ENCODE data around the gene ZNF77. TPM values are rescaled to one million over a fixed set of nuclear protein-coding genes. Genes with fewer than 3 reads are reported as not detected.
"Not testable (repeated sequence)": the region's sequence is repeated elsewhere in the genome, so short reads cannot be mapped to it uniquely, and the experiment has no call there.

ZNF77 gene
- total RNA-seq, 1 donor from 2014 or later: 6.4 TPM

DNA sequence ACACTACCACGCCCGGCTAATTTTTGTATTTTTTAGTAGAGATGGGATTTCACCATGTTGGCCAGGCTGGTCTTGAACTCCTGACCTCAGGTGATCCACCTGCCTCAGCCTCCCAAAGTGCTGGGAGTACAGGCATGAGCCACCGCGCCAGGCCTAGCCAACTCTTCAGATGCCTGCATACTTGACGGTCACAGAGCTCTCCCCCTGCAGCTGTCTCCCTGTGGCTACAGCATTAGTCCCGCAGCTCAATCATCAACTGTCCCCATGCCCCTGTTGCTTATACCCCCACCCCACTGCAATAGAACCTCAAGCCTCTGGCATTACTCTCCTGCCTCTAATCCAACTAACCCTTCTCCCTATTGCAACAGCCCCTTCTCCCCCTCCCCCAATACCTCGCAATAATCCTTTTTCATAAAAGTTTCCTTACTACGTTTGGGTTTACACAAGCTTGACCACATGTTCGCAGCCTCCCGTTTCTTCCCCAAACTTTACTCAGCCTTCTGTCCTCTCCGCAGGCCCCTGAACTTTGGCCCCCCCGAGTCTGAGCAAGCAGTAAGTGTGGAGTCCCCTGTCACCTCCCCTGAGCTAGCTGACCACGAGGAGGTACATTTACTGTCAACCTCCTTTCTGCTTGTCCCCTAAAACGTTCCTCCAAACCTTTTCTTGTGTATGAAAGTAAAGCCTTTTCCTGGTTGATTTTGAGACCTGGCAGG, 1.7 kb downstream of the ZNF77 start:
- intact Hi-C loops (cut with DNase I): no loop called here
- no peaks in the 10 kb centered on the region for H3K27me3 ChIP-seq
- H3K27ac ChIP-seq: no peak overlapping the region

DNA sequence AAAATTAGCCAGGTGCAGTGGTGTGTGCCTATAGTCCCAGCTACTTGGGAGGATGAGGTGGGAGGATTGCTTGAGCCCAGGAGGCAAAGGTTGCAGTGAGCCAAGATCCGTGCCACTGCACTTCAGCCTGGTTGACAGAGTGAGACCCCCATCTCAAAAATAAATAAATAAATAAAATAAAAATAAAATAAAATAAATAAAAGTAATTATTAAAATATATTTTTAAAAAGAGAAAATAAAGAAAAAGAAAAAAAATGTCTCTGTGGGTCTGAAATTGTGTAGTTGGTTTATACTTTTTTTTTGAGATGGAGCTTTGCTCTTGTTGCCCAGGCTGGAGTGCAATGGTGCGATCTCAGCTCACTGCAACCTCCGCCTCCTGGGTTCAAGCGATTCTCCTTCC, 8.9 kb downstream of the ZNF77 start:
- H3K4me3 ChIP-seq; H3K27ac ChIP-seq; intact Hi-C loops (cut with DNase I); DNase-seq (ENCODE audit: extremely low spot score in 2 of 2); H3K27me3 ChIP-seq; H3K4me1 ChIP-seq: not testable (repeated sequence)
- Histone ChIP-seq H3K36me3 (peaks cover 0 to 60% of the 10 kb centered on the region in 2 donors), H3K9me3 (peaks cover 18% of the 10 kb centered on the region)

More for the DNA sequence above, 1.7 kb downstream of the ZNF77 start:
- no peaks in the 10 kb centered on the region for H3K9me3 ChIP-seq
- H3K4me1 ChIP-seq: peaks cover 15% of the 10 kb centered on the region
- DNase-seq (ENCODE audit: extremely low spot score in 2 of 2): no peak
- no peak for TF ChIP-seq CTCF (IDR thresholded peaks at IDR 0.05)
- H3K4me3 ChIP-seq: no peak overlapping the region
- H3K36me3 ChIP-seq: peaks cover 0 to 4% of the 10 kb centered on the region in 2 donors

DNA sequence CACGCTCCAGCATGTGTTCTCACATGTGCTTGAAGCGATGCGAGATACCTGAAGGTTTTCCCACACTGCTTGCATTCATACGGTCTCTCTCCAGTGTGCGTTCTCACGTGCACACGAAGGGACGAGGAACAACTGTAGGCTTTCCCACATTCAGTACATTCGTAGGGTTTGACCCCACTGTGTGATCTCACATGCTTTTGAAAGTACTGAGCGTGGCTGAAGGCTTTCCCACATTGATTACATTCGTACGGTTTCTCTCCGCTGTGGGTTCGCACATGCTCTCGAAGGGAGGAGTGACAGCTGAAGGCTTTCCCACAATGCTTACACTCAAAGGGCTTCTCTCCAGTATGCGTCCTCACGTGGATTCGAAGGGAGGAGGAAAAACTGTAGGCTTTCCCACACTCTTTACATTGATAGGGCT, 11.3 kb downstream of the ZNF77 start:
- H3K27me3 ChIP-seq: no peaks in the 10 kb centered on the region
- H3K9me3 ChIP-seq: peaks cover 18% of the 10 kb centered on the region
- intact Hi-C loops (cut with DNase I): no loop called here
- TF ChIP-seq CTCF (IDR thresholded peaks at IDR 0.05): no peak
- TF ChIP-seq POLR2A (IDR thresholded peaks at IDR 0.05): no peak
- no peak for TF ChIP-seq POLR2AphosphoS5 (IDR thresholded peaks at IDR 0.05; ENCODE audit: insufficient read depth in 1 of 2, low read depth in 1 of 2)
- H3K4me3 ChIP-seq: no peak overlapping the region
- H3K27ac ChIP-seq: no peak overlapping the region
- peaks cover 0 to 56% of the 10 kb centered on the region in 2 donors for H3K36me3 ChIP-seq
- peak in 1 of 2 donors; percentile 25 for DNase-seq (ENCODE audit: extremely low spot score in 2 of 2)
- H3K4me1 ChIP-seq: no peaks in the 10 kb centered on the region

- peak in 1 of 2 donors; percentile 40 for DNase-seq (ENCODE audit: extremely low spot score in 2 of 2)
- H3K4me3 ChIP-seq: no peak overlapping the region
- no peaks in the 10 kb centered on the region for H3K9me3 ChIP-seq
- TF ChIP-seq CTCF (IDR thresholded peaks at IDR 0.05) (no peak), POLR2A (IDR thresholded peaks at IDR 0.05) (no peak), POLR2AphosphoS5 (IDR thresholded peaks at IDR 0.05; ENCODE audit: insufficient read depth in 1 of 2, low read depth in 1 of 2) (no peak)
- intact Hi-C loops (cut with DNase I): no loop called here
- H3K27me3 ChIP-seq: no peaks in the 10 kb centered on the region
- H3K27ac ChIP-seq: no peak overlapping the region
- H3K4me1 ChIP-seq: peaks cover 19% of the 10 kb centered on the region
- H3K36me3 ChIP-seq: no peaks in the 10 kb centered on the region
Measured at GRCh38 chr19:2927032-2927430, 17.7 kb downstream of the ZNF77 start.

- Histone ChIP-seq H3K4me3 (no peak overlapping the region), H3K9me3 (no peaks in the 10 kb centered on the region), H3K36me3 (no peaks in the 10 kb centered on the region), H3K27me3 (no peaks in the 10 kb centered on the region), H3K4me1 (peaks cover 19% of the 10 kb centered on the region), H3K27ac (no peak overlapping the region)
- intact Hi-C loops (cut with DNase I): no loop called here
- TF ChIP-seq CTCF (IDR thresholded peaks at IDR 0.05): no peak
- peak in 1 of 2 donors; percentile 54 for DNase-seq (ENCODE audit: extremely low spot score in 2 of 2)
Measured at GRCh38 chr19:2926341-2927031, 18.3 kb downstream of the ZNF77 start.

All from vagina (tissue), 2 donors.